EL (cell line): ENCODE data around the gene PAX9.
A peak's percentile ranks its signal among the peaks of the same experiment; 100 is the strongest.

Experiments
- DNase-seq: peaks from one replicate; pipeline ENCODE4 v3.0.0-alpha.2; 2016

Gene PAX9

DNA sequence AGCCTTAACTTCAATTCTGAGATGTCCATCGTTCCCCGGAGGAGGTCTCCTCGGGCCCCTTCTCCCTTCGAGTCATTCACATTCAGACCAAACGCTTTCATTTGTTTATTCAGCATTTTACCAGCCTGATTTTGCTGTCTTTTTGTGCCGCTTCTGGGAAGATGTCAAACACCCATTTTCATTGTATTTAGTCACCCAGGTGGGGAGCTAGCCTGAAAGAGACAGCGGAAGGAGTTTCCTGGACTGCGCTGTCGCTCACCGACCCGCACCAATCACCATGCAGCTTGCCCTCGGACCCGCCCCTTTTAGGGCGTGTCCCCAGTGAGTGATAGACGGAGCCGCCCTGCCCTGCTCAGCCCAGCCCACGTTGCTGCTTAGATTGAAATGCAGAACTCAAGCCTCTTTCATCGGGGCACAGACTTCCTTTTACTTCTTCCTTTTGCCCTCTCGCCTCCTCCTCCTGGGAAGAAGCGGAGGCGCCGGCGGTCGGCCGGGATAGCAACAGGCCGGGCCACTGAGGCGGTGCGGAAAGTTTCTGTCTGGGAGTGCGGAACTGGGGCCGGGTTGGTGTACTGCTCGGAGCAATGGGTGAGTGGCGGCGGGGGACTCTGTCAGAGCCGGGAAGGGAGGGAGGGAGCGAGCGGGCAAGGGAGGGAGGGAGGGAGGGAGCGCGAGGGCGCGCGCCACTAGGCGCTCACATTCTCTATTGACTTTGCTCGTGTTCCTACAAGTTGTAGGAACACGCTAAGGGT, at the start of gene PAX9:
Gene PAX9, plus strand, starts transcription at position 355 of the 752 bp plus-strand sequence. Its CDS starts 230 bp downstream, at position 585.
- DNase-seq: peak; percentile 59

GRCh38 chr14:36617824-36618223, 43.8 kb upstream of the PAX9 start:
- DNase-seq: no peak

DNA sequence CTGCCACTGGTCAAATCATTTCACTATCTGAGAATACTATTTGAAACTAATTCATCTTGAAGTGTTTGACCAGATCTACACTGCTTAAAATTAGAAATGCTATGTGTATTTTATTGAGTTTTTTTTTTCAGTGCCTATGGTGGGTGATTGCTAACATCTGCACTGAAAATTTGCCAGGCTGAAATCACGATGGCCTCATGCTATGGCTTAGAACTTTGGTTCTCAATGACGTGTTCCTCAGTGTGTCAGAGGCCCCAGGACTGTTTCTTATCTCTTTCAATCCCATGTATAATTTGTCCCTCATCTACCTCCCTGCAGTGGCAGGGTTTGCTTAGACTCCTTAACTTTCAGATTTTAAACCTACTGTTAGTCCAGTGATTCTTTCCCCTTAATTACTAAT, 43.0 kb upstream of the PAX9 start:
- no peak for DNase-seq

- no peak for DNase-seq
These were observed 42.5 kb upstream of the PAX9 start for GRCh38 chr14:36619131-36619530.

GRCh38 chr14:36619853-36620252, 41.8 kb upstream of the PAX9 start:
- no peak for DNase-seq

DNA sequence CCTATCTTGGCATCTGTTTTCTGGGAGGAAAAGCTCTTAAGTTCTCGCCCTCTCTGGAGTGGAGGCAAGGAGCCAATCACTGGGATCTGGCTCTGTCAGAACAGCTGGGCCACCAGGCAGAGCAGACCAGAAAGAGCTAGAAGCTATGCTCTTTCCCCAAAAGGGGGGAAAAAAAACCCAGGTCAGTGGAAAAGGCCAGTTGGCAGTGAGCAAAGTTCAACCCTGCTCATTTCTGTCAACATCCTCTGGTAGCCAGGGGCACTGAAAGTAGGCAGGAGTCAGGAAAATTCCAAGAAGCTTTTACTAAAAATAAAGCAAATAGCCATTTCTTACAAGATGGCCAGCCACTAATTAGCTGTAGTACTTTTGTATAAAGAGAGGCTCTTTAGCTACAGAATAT, 36.6 kb upstream of the PAX9 start:
- no peak for DNase-seq

DNA sequence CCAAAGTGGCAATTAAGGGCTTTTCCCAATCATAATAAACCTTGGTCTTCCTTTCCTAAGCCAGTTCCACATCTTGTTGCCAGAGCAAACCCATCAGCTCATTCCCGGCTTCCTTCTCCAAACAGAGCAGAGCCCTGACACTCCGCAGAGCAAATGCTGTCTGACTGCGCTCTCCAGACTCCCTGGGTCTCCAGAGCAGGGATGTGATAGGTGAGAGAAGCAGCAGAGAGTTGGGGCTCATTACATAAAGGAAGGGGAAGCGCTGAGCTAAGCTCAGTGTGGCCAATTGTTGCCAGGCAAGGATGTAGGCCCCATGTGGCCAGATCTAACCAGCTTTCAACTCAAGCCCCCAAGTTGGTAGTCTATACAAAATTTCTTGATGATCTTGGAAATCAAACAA, 36.2 kb upstream of the PAX9 start:
- DNase-seq: no peak

- DNase-seq: no peak
These were observed 35.5 kb upstream of the PAX9 start for GRCh38 chr14:36626151-36626550.

DNA sequence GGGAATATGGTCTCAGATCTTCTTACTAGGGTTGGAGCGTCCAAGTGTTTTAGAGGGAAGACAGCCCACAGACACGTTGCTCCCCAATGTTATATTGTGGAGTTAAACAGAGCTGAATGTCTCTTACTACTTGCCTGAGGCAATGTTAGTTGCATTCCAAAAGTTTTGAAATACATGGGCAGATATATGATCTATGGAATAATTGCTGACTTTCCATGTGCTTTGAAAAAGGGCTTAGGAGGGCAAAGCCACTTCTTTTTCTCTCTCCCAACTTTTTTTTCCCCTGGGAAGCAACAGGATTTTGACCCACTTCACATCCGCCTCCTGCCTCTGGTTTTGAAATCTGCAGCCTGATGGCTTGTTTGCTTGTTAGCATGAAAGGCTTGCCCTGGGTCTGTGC, 33.7 kb upstream of the PAX9 start:
- DNase-seq: no peak

- no peak for DNase-seq
These were observed 28.1 kb upstream of the PAX9 start for GRCh38 chr14:36633580-36633979.

DNA sequence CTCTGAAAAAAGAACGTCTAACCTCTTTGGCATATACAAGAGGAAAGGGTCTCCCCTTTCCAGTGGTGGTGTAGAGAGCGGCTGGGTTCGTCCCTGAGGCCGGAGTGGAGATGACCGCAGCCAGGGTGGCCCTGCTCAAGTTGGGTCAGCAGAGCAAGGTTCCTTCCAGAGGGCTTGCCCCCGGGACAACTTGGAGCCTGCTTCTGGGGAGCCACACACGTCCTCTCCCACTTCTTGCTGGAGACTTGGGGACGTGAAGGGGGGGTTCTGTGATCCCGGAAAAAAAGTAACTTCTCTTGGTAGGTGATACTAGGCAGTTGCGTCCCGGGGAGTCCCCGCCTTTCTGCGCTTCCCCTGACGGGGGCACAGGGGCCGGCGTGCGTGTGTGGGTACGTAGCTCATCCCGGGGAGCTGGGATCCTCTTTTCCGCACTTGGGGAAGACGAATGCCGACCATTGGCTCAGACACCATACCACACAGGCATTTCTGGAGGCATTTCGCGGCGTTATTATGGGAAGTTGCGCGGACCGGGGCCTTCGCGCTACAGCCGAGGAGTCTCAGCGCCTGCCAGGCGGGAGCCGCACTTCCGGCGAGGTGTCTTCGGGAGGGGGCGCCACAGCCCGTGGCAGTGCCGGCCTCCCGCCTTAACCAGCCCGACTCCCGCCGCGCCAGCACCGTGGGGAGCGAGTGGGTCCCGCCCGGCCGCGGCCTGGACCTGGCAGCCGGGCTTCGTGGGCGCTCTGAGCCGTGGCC, 14.8 kb upstream of the PAX9 start:
- no peak for DNase-seq

DNA sequence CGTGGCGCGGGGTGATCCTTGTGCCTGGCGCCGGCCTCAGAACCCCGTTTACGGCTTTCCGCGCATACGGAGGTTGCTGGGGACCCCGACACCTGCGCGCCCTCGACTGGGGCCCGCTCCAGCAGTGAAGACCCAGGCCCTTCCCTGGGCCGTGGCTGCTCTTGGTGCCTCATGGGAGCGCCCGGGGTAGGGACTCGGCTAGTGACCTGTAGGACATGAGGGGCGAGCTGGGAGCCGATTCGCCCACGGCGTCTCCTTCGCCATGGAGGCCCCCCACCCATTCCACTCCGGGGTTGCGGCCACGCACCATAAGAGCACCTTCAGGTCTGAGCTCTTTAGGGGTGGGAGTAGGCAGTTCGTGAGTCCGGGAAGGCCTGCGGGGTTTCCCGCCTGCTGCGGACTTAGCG, 14.2 kb upstream of the PAX9 start:
- DNase-seq: no peak

DNA sequence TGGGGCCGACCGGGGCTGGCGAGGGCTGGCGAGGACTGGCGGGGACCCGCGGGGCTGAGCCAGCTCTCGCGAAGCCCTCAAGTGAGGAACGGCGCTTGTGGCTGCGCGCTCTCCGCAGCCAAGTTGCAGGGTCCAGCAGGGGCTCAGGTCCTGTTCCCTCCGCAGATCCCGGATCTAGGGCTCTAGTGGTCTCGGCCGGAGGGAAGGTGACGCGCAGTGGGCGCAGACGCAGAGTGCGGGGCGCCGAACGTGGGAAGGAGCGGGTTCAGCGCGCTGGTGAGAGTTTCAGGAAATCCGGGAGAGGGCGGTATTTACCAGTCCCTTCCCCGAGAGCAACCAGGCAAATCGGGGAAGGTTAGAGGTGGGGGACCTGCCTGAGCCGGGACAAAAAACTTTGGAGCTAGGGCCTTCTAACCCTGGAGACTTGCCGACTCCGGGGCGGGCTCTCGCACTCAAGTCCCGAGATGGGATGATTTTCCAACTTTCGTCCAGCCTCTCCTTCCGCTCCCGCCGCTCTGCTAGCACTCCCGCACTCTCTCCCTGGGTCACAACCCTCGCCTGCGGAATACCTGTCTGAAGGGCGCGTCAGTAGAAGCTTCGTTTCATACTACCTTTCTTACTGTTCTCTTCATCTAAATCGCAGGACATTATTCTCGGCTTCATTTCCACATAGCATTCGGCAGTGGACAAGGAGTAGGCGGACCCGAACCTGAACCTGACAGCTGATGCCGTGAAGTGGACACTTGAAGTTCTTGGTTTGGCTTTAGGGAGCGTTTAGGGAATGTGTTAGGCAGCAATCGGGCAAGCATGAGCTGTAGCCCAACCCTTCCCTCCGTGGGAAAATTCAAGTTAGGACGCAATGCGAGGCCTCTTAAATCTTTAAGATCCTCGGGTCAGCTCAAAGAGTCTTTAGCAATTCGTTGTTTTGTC, 13.6 kb upstream of the PAX9 start:
- DNase-seq: peak; percentile 34

GRCh38 chr14:36649872-36650650, 11.6 kb upstream of the PAX9 start:
- DNase-seq: no peak

DNA sequence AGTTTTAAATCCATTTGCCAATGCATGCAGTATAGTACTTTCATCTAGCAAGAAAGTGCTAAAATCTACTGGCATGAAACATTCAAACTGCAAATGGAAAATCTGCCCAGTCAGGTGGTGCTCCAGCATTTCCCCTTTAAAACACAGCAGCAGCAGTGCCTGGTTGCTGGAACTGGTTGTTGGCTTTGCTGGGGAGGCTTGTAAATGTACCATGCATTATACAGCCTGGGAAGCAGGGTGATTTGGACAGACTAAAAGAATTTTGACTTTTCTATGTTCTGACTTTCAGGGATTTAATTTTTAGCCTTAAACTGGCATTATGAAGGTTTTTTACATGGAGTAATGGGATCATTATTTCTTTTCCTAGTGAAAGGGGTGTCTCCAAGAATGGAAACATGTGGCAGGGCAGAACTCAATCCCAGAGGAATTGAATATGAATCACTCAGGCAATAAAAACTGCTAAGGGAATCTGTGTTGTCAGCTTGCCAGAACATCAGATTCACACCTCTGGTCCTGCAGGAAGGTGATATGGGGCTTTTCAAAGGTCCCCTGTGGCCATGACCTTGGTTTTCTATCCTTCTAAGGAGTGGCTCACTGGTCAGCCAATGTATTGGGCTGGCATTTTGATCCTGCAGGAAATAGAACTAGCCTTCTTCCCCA, 9.0 kb upstream of the PAX9 start:
- no peak for DNase-seq

DNA sequence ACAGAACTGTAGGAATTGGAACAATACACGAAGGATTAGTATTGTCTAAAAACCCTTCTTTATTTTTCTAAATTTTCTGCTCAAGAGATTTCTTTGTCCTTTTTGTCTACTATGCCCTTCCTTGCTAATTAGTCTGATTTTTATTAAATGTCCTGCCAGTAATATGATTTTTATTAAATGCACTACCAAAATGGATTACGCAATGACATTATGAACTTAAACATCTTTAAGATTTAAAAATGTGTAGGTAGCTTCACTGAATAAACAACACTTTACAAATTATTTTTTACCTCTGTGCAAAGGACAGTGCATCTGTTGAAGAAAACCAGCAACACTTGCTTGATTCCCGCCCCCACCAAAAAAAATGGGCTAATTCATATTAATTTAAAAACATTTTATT, 8.2 kb upstream of the PAX9 start:
- DNase-seq: no peak

DNA sequence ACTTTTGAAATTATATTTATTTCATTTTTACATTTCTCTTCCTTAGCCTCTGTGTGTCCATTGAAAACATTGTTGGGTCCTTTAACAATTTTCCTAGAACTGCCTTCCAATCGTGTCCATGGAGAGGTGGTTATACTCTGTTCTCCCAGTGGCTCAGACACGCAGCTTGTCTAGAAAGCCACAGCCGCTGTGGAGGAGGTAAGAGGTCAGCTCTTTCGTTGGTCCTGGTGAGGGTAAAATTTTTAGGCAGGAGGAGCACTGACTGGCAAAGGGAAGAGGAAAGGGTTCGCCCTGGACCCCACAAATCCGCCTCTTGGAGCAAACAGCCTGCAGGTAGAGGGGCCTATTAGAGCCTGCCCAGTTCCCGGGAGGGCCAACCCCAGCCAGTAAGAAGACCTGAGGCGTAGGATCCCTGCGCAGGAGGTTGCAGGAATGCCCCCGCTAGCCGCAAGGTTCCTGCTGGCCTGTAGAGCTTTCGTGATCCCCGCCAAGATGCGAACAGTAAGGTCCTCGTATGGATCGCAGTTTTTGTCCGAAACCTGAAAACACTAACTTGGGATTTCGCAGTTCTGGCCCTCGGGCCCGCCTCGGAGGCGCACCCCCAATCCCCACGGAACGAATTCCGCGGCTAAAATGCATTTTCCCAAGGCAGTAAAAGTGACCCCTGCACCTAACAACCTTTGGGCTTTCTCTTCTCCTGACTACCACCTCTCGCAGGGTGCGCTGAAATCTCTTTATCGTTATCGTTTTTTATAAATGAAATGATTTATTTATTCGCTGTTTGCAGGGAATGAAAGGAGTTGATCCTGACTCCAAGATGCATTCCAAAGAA, 7.5 kb upstream of the PAX9 start:
- no peak for DNase-seq

DNA sequence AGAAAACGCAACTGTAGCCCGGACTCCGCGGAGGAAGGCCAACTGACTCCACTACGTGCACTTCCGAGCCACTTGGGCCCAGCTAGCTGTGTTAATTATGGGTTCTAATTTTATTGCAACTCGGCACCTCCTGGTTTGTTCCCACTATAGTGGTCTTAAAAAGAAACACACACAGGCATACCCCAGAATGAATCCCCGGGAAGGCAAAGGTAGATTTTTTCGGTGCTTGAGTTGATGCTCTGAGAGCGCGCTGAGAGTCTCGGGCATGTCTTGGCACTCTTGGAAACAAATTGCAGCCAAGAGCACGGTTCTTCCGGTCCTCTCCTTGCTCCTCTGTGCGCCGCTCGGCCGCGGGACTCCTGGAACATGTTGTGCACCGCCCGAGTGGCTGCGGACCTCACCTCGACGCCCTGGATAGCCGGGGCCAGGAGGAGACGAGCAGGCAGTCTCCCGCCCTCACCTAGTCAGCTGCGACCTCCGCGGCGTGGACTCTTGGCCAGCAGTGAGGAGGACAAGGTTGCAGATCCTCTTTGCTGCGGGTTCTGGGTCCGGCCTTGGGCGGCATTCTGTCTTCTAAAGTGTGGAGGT, 6.8 kb upstream of the PAX9 start:
- no peak for DNase-seq

DNA sequence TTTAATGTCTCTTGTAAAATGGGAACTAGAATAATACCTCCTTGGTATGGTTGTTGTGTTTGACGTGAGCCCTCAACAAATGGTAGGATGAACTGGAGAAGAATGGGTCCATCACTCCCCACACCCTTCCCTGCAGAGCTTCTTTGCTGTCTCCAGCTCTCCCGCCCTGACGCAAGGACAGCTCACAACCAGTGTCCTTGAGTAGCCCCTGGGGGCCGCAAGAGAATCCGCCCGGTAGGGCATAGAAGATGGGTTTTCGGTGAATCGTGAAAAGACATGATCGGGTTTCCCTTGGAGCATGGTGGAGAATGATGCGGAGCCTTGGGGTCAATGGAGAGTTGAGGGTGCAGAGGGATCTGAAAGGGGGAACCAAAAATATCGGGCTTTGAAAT, 6.1 kb upstream of the PAX9 start:
- no peak for DNase-seq

GRCh38 chr14:36655963-36656686, 5.5 kb upstream of the PAX9 start:
- no peak for DNase-seq
